GM12878 (cell line): ENCODE results near the gene AP1S1. TPM values are rescaled to one million over a fixed set of nuclear protein-coding genes. Genes with fewer than 3 reads are reported as not detected.

Experiments
- ATF2 ChIP-seq: IDR thresholded peaks from 2 replicates; pipeline ENCODE4 v1.6.1; 2012; ENCODE audit warnings: low read length, inconsistent platforms
- EZH2 ChIP-seq: IDR thresholded peaks from 2 replicates; pipeline ENCODE4 v1.6.1; 2012; ENCODE audit warnings: low read depth, mild to moderate bottlenecking, control low read depth, inconsistent platforms, low read length, borderline replicate concordance; ENCODE audit not compliant: control insufficient read depth
- POLR2AphosphoS2 ChIP-seq: IDR thresholded peaks from 2 replicates; pipeline ENCODE4 v1.6.1; 2011; ENCODE audit warnings: low read depth, mild to moderate bottlenecking, low read length, improper control_type of control experiment, moderate library complexity
- SIX5 ChIP-seq: IDR thresholded peaks from 2 replicates; pipeline ENCODE4 v1.6.1; 2011; ENCODE audit warnings: mild to moderate bottlenecking, low read depth, low read length, moderate library complexity; ENCODE audit not compliant: severe bottlenecking
- SMAD5 ChIP-seq: IDR thresholded peaks from 2 replicates; pipeline ENCODE4 v1.6.1; 2016; ENCODE audit warnings: antibody characterized with exemption, low read depth
- SPI1 ChIP-seq: IDR thresholded peaks from 2 replicates; pipeline ENCODE4 v1.6.1; 2011; ENCODE audit warnings: low read depth, mild to moderate bottlenecking, low read length, moderate library complexity, borderline replicate concordance; ENCODE audit not compliant: insufficient read depth
- ZNF592 ChIP-seq: fragments of 450-650 bp; IDR thresholded peaks from 2 replicates; pipeline ENCODE4 v1.6.1; 2017; ENCODE audit warnings: mild to moderate bottlenecking, moderate library complexity
- ZNF687 ChIP-seq: fragments of 450-650 bp; IDR thresholded peaks from 2 replicates; pipeline ENCODE4 v1.6.1; 2017; ENCODE audit warnings: mild to moderate bottlenecking, moderate library complexity
- polyA plus RNA-seq, 11 experiments: library from polyadenylated mRNA; depleted of rRNA in 4 of 11; unstranded in 6 of 11; stranded (reverse) in 5 of 11; fragments of >200 nt; fragmentation: Nextera tagmentation in 4 of 11; fragmentation: Illumina TruSeq in 1 of 11; extraction: Ambion mirVana in 4 of 11; extraction: Trizol in 1 of 11; gene quantifications; 1 replicate in 1 of 11; 2 replicates in 10 of 11; pipeline versions ENCODE4 v1.2.1 to v1.2.3, GENCODE V29; 2011 to 2016; ENCODE audit warnings: inconsistent platforms in 2 of 11, missing spikeins in 2 of 11, low read depth in 1 of 11
- total RNA-seq, 4 experiments: library from RNA; depleted of rRNA in 3 of 4; stranded (reverse); fragments of >200 nt in 3 of 4; fragmentation: Illumina TruSeq in 1 of 4; extraction: Trizol in 1 of 4; gene quantifications; 2 replicates each; pipeline versions ENCODE4 v1.2.1 to v1.2.3, GENCODE V29; 2013 to 2021

AP1S1 gene
- total and polyA plus RNA-seq, 10 of the 15 experiments (the other 5 are each of a cell fraction or from before 2014, with no cell fraction given): 2.5 to 121 (median 54.9) TPM

- TF ChIP-seq ZNF687: no peak
- TF ChIP-seq SIX5: no peak
- TF ChIP-seq SPI1: no peak
- TF ChIP-seq ZNF592: no peak
- TF ChIP-seq ATF2: no peak
- no peak for TF ChIP-seq POLR2AphosphoS2
- no peak for TF ChIP-seq EZH2
- no peak for TF ChIP-seq SMAD5
These were observed 26.0 kb upstream of the AP1S1 start (continued) for GRCh38 chr7:101128040-101128834.
